ENCODE results near the gene SLC5A6. TPM values are rescaled to one million over a fixed set of nuclear protein-coding genes. Genes with fewer than 3 reads are reported as not detected.

The SLC5A6 gene
- total RNA-seq, 2 experiments from 2014 or later = 34.9 to 37.7 TPM

- H3K27me3 Mint-ChIP-seq = no peaks in the 10 kb centered on the region
- no peak for TF ChIP-seq CTCF (IDR thresholded peaks at IDR 0.05)
- ATAC-seq (no peak), DNase-seq (no peak)
- POLR2A ChIA-PET = interaction anchor here (1.3 to 2.1 kb wide), 2 partner anchors 33 to 34 kb away, joined by 3 to 4 read pairs; no protein-coding TSS in a partner anchor
- intact Hi-C loops (cut with micrococcal nuclease) = no loop called here
- no peak overlapping the region for H3K27ac Mint-ChIP-seq
- CTCF ChIA-PET = interaction anchor here (0.7 to 1.3 kb wide), 8 partner anchors 18 to 151 kb away, joined by 3 to 4 read pairs (median 3); no protein-coding TSS in a partner anchor
- H3K9me3 Mint-ChIP-seq = no peaks in the 10 kb centered on the region
- H3K4me3 Mint-ChIP-seq = no peak overlapping the region
- H3K36me3 Mint-ChIP-seq (ENCODE audit: low read depth) = no peaks in the 10 kb centered on the region
- no peaks in the 10 kb centered on the region for H3K4me1 Mint-ChIP-seq (ENCODE audit: low read depth)
These were observed 59.8 kb downstream of the SLC5A6 start for GRCh38 chr2:27152102-27152795.

- H3K27ac Mint-ChIP-seq = no peak overlapping the region
- POLR2A ChIA-PET = no interaction called here
These were observed 61.3 kb downstream of the SLC5A6 start for GRCh38 chr2:27150639-27151230.

More at GRCh38 chr2:27150639-27151230, 61.3 kb downstream of the SLC5A6 start:
- CTCF ChIA-PET = interaction anchor here (0.7 to 1.3 kb wide), 5 partner anchors 17 to 208 kb away, joined by 3 to 4 read pairs (median 3); no protein-coding TSS in a partner anchor
- no peak overlapping the region for H3K4me3 Mint-ChIP-seq
- H3K27me3 Mint-ChIP-seq = no peaks in the 10 kb centered on the region
- no peak for DNase-seq
- H3K9me3 Mint-ChIP-seq = no peaks in the 10 kb centered on the region
- H3K4me1 Mint-ChIP-seq (ENCODE audit: low read depth) = no peaks in the 10 kb centered on the region
- intact Hi-C loops (cut with micrococcal nuclease) = no loop called here
- no peak for ATAC-seq
- TF ChIP-seq CTCF (IDR thresholded peaks at IDR 0.05) = no peak
- H3K36me3 Mint-ChIP-seq (ENCODE audit: low read depth) = no peaks in the 10 kb centered on the region

Other genes starting within 250 kb of the SLC5A6 start
- 1 to 10 TPM; 1.6 to 1.7 TPM for gene MAPRE3, start 241.6 kb downstream of the SLC5A6 start, total RNA-seq
- gene TMEM214, start 179.3 kb downstream of the SLC5A6 start, total RNA-seq = 10 to 100 TPM; 54.1 to 58.9 TPM
- 10 to 100 TPM; 12.2 to 16.4 TPM for gene AGBL5, start 160.6 kb downstream of the SLC5A6 start, total RNA-seq
- 100 to 1,000 TPM; 257 to 262 TPM for gene OST4, start 140.6 kb downstream of the SLC5A6 start, total RNA-seq
- under 1 TPM; 0.61 to 0.63 TPM for gene EMILIN1, start 133.7 kb downstream of the SLC5A6 start, total RNA-seq
- gene KHK, start 125.5 kb downstream of the SLC5A6 start, total RNA-seq = 1 to 10 TPM; 6.7 to 9.5 TPM
- 1 to 10 TPM; 3.7 to 4.3 TPM for gene CGREF1, start 93.1 kb downstream of the SLC5A6 start, total RNA-seq
- under 1 TPM; 0.36 to 0.50 TPM for gene ABHD1, start 88.5 kb downstream of the SLC5A6 start, total RNA-seq
- gene PREB, start 77.6 kb downstream of the SLC5A6 start, total RNA-seq = 10 to 100 TPM; 60.5 to 63.2 TPM
- gene PRR30, start 72.9 kb downstream of the SLC5A6 start, total RNA-seq = not detected
- not detected for gene TCF23, start 63.3 kb downstream of the SLC5A6 start, total RNA-seq
- gene ATRAID, start 227 bp downstream of the SLC5A6 start, total RNA-seq = 10 to 100 TPM; 62.6 to 65.2 TPM
- gene CAD, start 5.1 kb upstream of the SLC5A6 start, total RNA-seq = 100 to 1,000 TPM; 125 to 127 TPM
- under 1 TPM; 0.32 to 0.43 TPM for gene SLC30A3, start 50.8 kb upstream of the SLC5A6 start, total RNA-seq
- not detected for gene DNAJC5G, start 63.2 kb upstream of the SLC5A6 start, total RNA-seq
- under 1 TPM; 0.16 to 0.23 TPM for gene TRIM54, start 70.2 kb upstream of the SLC5A6 start, total RNA-seq
- 1 to 10 TPM; 2.5 to 2.7 TPM for gene UCN, start 96.2 kb upstream of the SLC5A6 start, total RNA-seq
- gene MPV17, start 110.8 kb upstream of the SLC5A6 start, total RNA-seq = 10 to 100 TPM; 72.3 to 85.1 TPM
- gene GTF3C2, start 144.5 kb upstream of the SLC5A6 start, total RNA-seq = 10 to 100 TPM; 57.6 to 63.6 TPM
- gene EIF2B4, start 158.1 kb upstream of the SLC5A6 start, total RNA-seq = 10 to 100 TPM; 29.2 to 30.4 TPM
- gene SNX17, start 158.3 kb upstream of the SLC5A6 start, total RNA-seq = 10 to 100 TPM; 74.5 to 82.3 TPM
- gene ZNF513, start 168.5 kb upstream of the SLC5A6 start, total RNA-seq = 1 to 10 TPM; 6.8 to 7.2 TPM
- 100 to 1,000 TPM; 138 to 142 TPM for gene PPM1G, start 197.3 kb upstream of the SLC5A6 start, total RNA-seq
- 10 to 100 TPM; 60.5 to 62.1 TPM for gene NRBP1, start 216.4 kb upstream of the SLC5A6 start, total RNA-seq
- 1 to 10 TPM; 4.2 to 4.3 TPM for gene KRTCAP3, start 230.1 kb upstream of the SLC5A6 start, total RNA-seq